Dermis lymphatic vessel endothelial cell (primary cell): ENCODE data around the gene ABCA10. TPM values are rescaled to one million over a fixed set of nuclear protein-coding genes. Genes with fewer than 3 reads are reported as not detected.

Experiments used
- total RNA-seq: library from RNA; depleted of rRNA; stranded (reverse); fragments of >200 nt; gene quantifications from 2 replicates; pipeline ENCODE4 v1.2.1, GENCODE V29; 2014

ABCA10 gene, protein sequence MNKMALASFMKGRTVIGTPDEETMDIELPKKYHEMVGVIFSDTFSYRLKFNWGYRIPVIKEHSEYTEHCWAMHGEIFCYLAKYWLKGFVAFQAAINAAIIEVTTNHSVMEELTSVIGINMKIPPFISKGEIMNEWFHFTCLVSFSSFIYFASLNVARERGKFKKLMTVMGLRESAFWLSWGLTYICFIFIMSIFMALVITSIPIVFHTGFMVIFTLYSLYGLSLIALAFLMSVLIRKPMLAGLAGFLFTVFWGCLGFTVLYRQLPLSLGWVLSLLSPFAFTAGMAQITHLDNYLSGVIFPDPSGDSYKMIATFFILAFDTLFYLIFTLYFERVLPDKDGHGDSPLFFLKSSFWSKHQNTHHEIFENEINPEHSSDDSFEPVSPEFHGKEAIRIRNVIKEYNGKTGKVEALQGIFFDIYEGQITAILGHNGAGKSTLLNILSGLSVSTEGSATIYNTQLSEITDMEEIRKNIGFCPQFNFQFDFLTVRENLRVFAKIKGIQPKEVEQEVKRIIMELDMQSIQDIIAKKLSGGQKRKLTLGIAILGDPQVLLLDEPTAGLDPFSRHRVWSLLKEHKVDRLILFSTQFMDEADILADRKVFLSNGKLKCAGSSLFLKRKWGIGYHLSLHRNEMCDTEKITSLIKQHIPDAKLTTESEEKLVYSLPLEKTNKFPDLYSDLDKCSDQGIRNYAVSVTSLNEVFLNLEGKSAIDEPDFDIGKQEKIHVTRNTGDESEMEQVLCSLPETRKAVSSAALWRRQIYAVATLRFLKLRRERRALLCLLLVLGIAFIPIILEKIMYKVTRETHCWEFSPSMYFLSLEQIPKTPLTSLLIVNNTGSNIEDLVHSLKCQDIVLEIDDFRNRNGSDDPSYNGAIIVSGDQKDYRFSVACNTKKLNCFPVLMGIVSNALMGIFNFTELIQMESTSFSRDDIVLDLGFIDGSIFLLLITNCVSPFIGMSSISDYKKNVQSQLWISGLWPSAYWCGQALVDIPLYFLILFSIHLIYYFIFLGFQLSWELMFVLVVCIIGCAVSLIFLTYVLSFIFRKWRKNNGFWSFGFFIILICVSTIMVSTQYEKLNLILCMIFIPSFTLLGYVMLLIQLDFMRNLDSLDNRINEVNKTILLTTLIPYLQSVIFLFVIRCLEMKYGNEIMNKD (N-terminal part only)
- total RNA-seq = 0.43 and 0.60 TPM in 2 replicates

GRCh38 chr17:69228576-69228975, at the start of gene ABCA10:
TSS of gene ABCA10 (minus strand) at chr17:69228824. CDS start at chr17:69225358, 3,466 bp downstream.

GRCh38 chr17:69141431-69142174, 87.0 kb downstream of the ABCA10 start, which contains the start of gene ABCA6:
TSS of gene ABCA6 (minus strand) at chr17:69141895. CDS start at chr17:69140703, 1,192 bp downstream.

Other genes with a start within 250 kb of the ABCA10 start
- gene ABCA9, start 167.9 kb downstream of the ABCA10 start, total RNA-seq = 0.34 and 0.76 TPM in 2 replicates
- 2.0 and 17.1 TPM in 2 replicates for gene ABCA6, start 86.9 kb downstream of the ABCA10 start, total RNA-seq
- gene ABCA5, start 98.3 kb upstream of the ABCA10 start, total RNA-seq = 21.0 and 22.2 TPM in 2 replicates
- gene MAP2K6, start 185.9 kb upstream of the ABCA10 start, total RNA-seq = 4.8 and 8.9 TPM in 2 replicates